ENCODE measurements around the gene CA9. TPM values are rescaled to one million over a fixed set of nuclear protein-coding genes. Genes with fewer than 3 reads are reported as not detected.

Gene CA9
- total RNA-seq, 1 donor from 2014 or later, result 0.09 TPM

- H3K27ac ChIP-seq, result no peak overlapping the region
- peaks cover 2% of the 10 kb centered on the region for H3K36me3 Mint-ChIP-seq
- peaks cover 9% of the 10 kb centered on the region for H3K4me1 ChIP-seq
- TF ChIP-seq EZH2 (IDR thresholded peaks at IDR 0.05), result no peak
- no peak for TF ChIP-seq CTCF (IDR thresholded peaks at IDR 0.05)
- TF ChIP-seq EZH2phosphoT487 (IDR thresholded peaks at IDR 0.05), result no peak
- no peaks in the 10 kb centered on the region for H3K36me3 ChIP-seq
- peaks cover 19% of the 10 kb centered on the region for H3K27me3 Mint-ChIP-seq (ENCODE audit: insufficient read depth, low read depth)
- peaks cover 19% of the 10 kb centered on the region for H3K4me1 Mint-ChIP-seq
- no peak overlapping the region for H3K4me3 Mint-ChIP-seq
- peaks cover 15% of the 10 kb centered on the region for H3K27me3 ChIP-seq
- H3K4me2 ChIP-seq, result no peak overlapping the region
- H3K9me3 ChIP-seq (ENCODE audit: low read depth), result no peaks in the 10 kb centered on the region
- no peak overlapping the region for H3K4me3 ChIP-seq
- no peak for DNase-seq (ENCODE audit: low spot score)
- H3K9me3 Mint-ChIP-seq, result peaks cover 3% of the 10 kb centered on the region
- peaks cover 19% of the 10 kb centered on the region for H3F3A ChIP-seq (ENCODE audit: low read depth)
- H4K20me1 ChIP-seq (ENCODE audit: low read depth), result no peaks in the 10 kb centered on the region
- no peaks in the 10 kb centered on the region for H3K79me2 ChIP-seq (ENCODE audit: low read depth)
- H2AFZ ChIP-seq (replicated peaks), result no peak overlapping the region
- H3K27ac Mint-ChIP-seq, result no peak overlapping the region
- H3K9ac ChIP-seq, result no peak overlapping the region
These were observed 20.1 kb upstream of the CA9 start for GRCh38 chr9:35653611-35654010.

- H3K36me3 ChIP-seq, result no peaks in the 10 kb centered on the region
- Mint-ChIP-seq H3K9me3 (peaks cover 3% of the 10 kb centered on the region), H3K36me3 (peaks cover 22% of the 10 kb centered on the region), H3K4me3 (peak overlapping the region; percentile 91), H3K27ac (no peak overlapping the region), H3K27me3 (ENCODE audit: insufficient read depth, low read depth) (peaks cover 16% of the 10 kb centered on the region), H3K4me1 (peaks cover 35% of the 10 kb centered on the region)
- no peak overlapping the region for H3K9ac ChIP-seq
- DNase-seq (ENCODE audit: low spot score), result no peak
- H3K4me3 ChIP-seq, result no peak overlapping the region
- no peak overlapping the region for H2AFZ ChIP-seq (replicated peaks)
- H3K27ac ChIP-seq, result no peak overlapping the region
- no peak overlapping the region for H3K4me2 ChIP-seq
- no peaks in the 10 kb centered on the region for H3K9me3 ChIP-seq (ENCODE audit: low read depth)
- peaks cover 37% of the 10 kb centered on the region for H3F3A ChIP-seq (ENCODE audit: low read depth)
- TF ChIP-seq EZH2phosphoT487 (IDR thresholded peaks at IDR 0.05), result no peak
- TF ChIP-seq CTCF (IDR thresholded peaks at IDR 0.05), result no peak
- TF ChIP-seq EZH2 (IDR thresholded peaks at IDR 0.05), result no peak
- peaks cover 15% of the 10 kb centered on the region for H3K27me3 ChIP-seq
- peaks cover 10% of the 10 kb centered on the region for H4K20me1 ChIP-seq (ENCODE audit: low read depth)
- peaks cover 8% of the 10 kb centered on the region for H3K79me2 ChIP-seq (ENCODE audit: low read depth)
- no peaks in the 10 kb centered on the region for H3K4me1 ChIP-seq
These were observed 17.4 kb upstream of the CA9 start for GRCh38 chr9:35656348-35656747.

GRCh38 chr9:35656831-35657545, 16.7 kb upstream of the CA9 start:
- peaks cover 3% of the 10 kb centered on the region for H3K9me3 Mint-ChIP-seq
- H3K27me3 Mint-ChIP-seq (ENCODE audit: insufficient read depth, low read depth), result peaks cover 15% of the 10 kb centered on the region
- Histone ChIP-seq H3K4me3 (peak overlapping the region; percentile 75), H3K36me3 (no peaks in the 10 kb centered on the region), H3K79me2 (ENCODE audit: low read depth) (peaks cover 8% of the 10 kb centered on the region), H3K27ac (no peak overlapping the region), H4K20me1 (ENCODE audit: low read depth) (peaks cover 10% of the 10 kb centered on the region), H3K9me3 (ENCODE audit: low read depth) (no peaks in the 10 kb centered on the region), H3F3A (ENCODE audit: low read depth) (peaks cover 42% of the 10 kb centered on the region), H3K9ac (no peak overlapping the region), H3K27me3 (peaks cover 15% of the 10 kb centered on the region), H3K4me1 (no peaks in the 10 kb centered on the region), H2AFZ (replicated peaks) (peak overlapping the region; percentile 60), H3K4me2 (peak overlapping the region; percentile 82)
- TF ChIP-seq EZH2 (IDR thresholded peaks at IDR 0.05) (peak; percentile 17), EZH2phosphoT487 (IDR thresholded peaks at IDR 0.05) (no peak)
- peaks cover 39% of the 10 kb centered on the region for H3K4me1 Mint-ChIP-seq
- no peak for DNase-seq (ENCODE audit: low spot score)
- H3K36me3 Mint-ChIP-seq, result peaks cover 26% of the 10 kb centered on the region
- H3K4me3 Mint-ChIP-seq, result peak overlapping the region; percentile 91
- H3K27ac Mint-ChIP-seq, result peak overlapping the region; percentile 100

GRCh38 chr9:35657546-35658136, 16.1 kb upstream of the CA9 start, which contains the start of gene RMRP:
Gene RMRP, minus strand, starts transcription at chr9:35658019.
- H3K36me3 Mint-ChIP-seq, result peaks cover 27% of the 10 kb centered on the region
- DNase-seq (ENCODE audit: low spot score), result peak; percentile 98
- no peaks in the 10 kb centered on the region for H3K9me3 ChIP-seq (ENCODE audit: low read depth)
- no peaks in the 10 kb centered on the region for H3K36me3 ChIP-seq
- peak within 1 kb of the TSS; percentile 91 for H3K4me3 Mint-ChIP-seq
- H4K20me1 ChIP-seq (ENCODE audit: low read depth), result peaks cover 10% of the 10 kb centered on the region
- H3K27me3 Mint-ChIP-seq (ENCODE audit: insufficient read depth, low read depth), result peaks cover 15% of the 10 kb centered on the region
- peaks cover 48% of the 10 kb centered on the region for H3F3A ChIP-seq (ENCODE audit: low read depth)
- H2AFZ ChIP-seq (replicated peaks), result peak within 1 kb of the TSS; percentile 60
- peaks cover 3% of the 10 kb centered on the region for H3K9me3 Mint-ChIP-seq
- peak within 1 kb of the TSS; percentile 75 for H3K4me3 ChIP-seq
- peak within 1 kb of the TSS; percentile 100 for H3K27ac Mint-ChIP-seq
- no peaks in the 10 kb centered on the region for H3K4me1 ChIP-seq
- peaks cover 15% of the 10 kb centered on the region for H3K27me3 ChIP-seq
- peaks cover 8% of the 10 kb centered on the region for H3K79me2 ChIP-seq (ENCODE audit: low read depth)
- H3K4me2 ChIP-seq, result peak within 1 kb of the TSS; percentile 82
- no peak for TF ChIP-seq EZH2phosphoT487 (IDR thresholded peaks at IDR 0.05)
- TF ChIP-seq CTCF (IDR thresholded peaks at IDR 0.05), result peak; percentile 30
- H3K27ac ChIP-seq, result peak within 1 kb of the TSS; percentile 97
- peaks cover 45% of the 10 kb centered on the region for H3K4me1 Mint-ChIP-seq
- peak within 1 kb of the TSS; percentile 78 for H3K9ac ChIP-seq

All from neural progenitor cell (in vitro differentiated cells).